ENCODE results near the gene UCHL3. TPM values are rescaled to one million over a fixed set of nuclear protein-coding genes. Genes with fewer than 3 reads are reported as not detected.

UCHL3 gene
- total and polyA plus RNA-seq, 5 donors: 16.2 to 26.8 (median 16.8) TPM

- no peaks in the 10 kb centered on the region for H3K9me3 ChIP-seq (ENCODE audit: control insufficient read depth, low read length)
- no peak for DNase-seq
- no peaks in the 10 kb centered on the region for H3K4me1 ChIP-seq (ENCODE audit: control insufficient read depth, insufficient read depth, low read length)
- no peak overlapping the region for H3K4me3 ChIP-seq (ENCODE audit: low read length)
- H3K27ac ChIP-seq (ENCODE audit: low read length): no peak overlapping the region
- no peaks in the 10 kb centered on the region for H3K27me3 ChIP-seq (ENCODE audit: control insufficient read depth, insufficient read depth)
- ATAC-seq: no peak
- intact Hi-C loops (cut with DNase I): no loop called here
Measured at GRCh38 chr13:75585153-75585552, 35.6 kb downstream of the UCHL3 start.

GRCh38 chr13:75587679-75588078 is 38.1 kb downstream of the UCHL3 start:
- Histone ChIP-seq H3K4me1 (ENCODE audit: control insufficient read depth, insufficient read depth, low read length) (no peaks in the 10 kb centered on the region), H3K27me3 (ENCODE audit: control insufficient read depth, insufficient read depth) (no peaks in the 10 kb centered on the region), H3K4me3 (ENCODE audit: low read length) (no peak overlapping the region), H3K27ac (ENCODE audit: low read length) (no peak overlapping the region), H3K9me3 (ENCODE audit: control insufficient read depth, low read length) (no peaks in the 10 kb centered on the region)
- ATAC-seq (no peak), DNase-seq (no peak)
- intact Hi-C loops (cut with DNase I): no loop called here
- WGBS: 65% methylated on average over 1 of the region's 1 CpG

DNA sequence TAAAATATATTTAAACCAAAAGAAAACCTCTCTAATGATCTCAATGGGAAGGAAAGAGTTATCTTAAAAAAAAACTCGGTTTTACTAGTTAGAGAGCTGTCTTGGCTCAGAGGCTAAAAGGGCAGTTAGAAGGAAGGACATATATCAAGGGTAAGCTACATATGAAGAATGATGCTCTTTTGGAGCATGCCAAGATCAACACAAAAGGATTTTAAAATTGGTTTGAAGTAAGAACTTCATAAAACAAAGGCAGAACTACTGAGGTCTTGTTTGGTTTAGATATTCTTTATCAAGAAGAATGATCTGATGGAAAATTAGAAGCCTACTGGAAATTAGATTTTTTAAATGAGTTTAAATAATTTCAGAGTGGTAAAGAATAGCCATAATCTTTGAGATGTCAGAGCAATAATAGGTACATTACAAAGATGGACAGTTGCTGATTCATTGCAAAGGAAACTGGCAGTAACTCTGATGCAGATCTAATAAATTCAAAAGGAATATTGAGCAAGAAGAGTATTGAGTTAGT is 47.1 kb downstream of the UCHL3 start:
- no peaks in the 10 kb centered on the region for H3K9me3 ChIP-seq (ENCODE audit: control insufficient read depth, low read length)
- no peaks in the 10 kb centered on the region for H3K4me1 ChIP-seq (ENCODE audit: control insufficient read depth, insufficient read depth, low read length)
- DNase-seq (no peak), ATAC-seq (no peak)
- intact Hi-C loops (cut with DNase I): no loop called here
- WGBS: 36% methylated on average over 1 of the region's 1 CpG
- H3K27ac ChIP-seq (ENCODE audit: low read length): no peak overlapping the region
- H3K27me3 ChIP-seq (ENCODE audit: control insufficient read depth, insufficient read depth): no peaks in the 10 kb centered on the region
- H3K4me3 ChIP-seq (ENCODE audit: low read length): no peak overlapping the region

GRCh38 chr13:75600371-75600770 is 50.8 kb downstream of the UCHL3 start:
- Histone ChIP-seq H3K4me3 (ENCODE audit: low read length) (no peak overlapping the region), H3K27me3 (ENCODE audit: control insufficient read depth, insufficient read depth) (no peaks in the 10 kb centered on the region), H3K27ac (ENCODE audit: low read length) (no peak overlapping the region), H3K9me3 (ENCODE audit: control insufficient read depth, low read length) (no peaks in the 10 kb centered on the region), H3K4me1 (ENCODE audit: control insufficient read depth, insufficient read depth, low read length) (no peaks in the 10 kb centered on the region)
- WGBS: 41% methylated on average over 4 of the region's 4 CpGs
- DNase-seq (no peak), ATAC-seq (no peak)
- intact Hi-C loops (cut with DNase I): no loop called here

- no peak for DNase-seq
- H3K4me3 ChIP-seq (ENCODE audit: low read length): no peak overlapping the region
- H3K27me3 ChIP-seq (ENCODE audit: control insufficient read depth, insufficient read depth): no peaks in the 10 kb centered on the region
- H3K9me3 ChIP-seq (ENCODE audit: control insufficient read depth, low read length): no peaks in the 10 kb centered on the region
- intact Hi-C loops (cut with DNase I): no loop called here
- no peak overlapping the region for H3K27ac ChIP-seq (ENCODE audit: low read length)
- no peak for ATAC-seq
- 97% methylated on average over 2 of the region's 2 CpGs for WGBS
- H3K4me1 ChIP-seq (ENCODE audit: control insufficient read depth, insufficient read depth, low read length): no peaks in the 10 kb centered on the region
Measured at GRCh38 chr13:75603038-75603437, 53.4 kb downstream of the UCHL3 start.

- no peak for DNase-seq
- ATAC-seq: no peak
- Histone ChIP-seq H3K4me3 (ENCODE audit: low read length) (no peak overlapping the region), H3K27me3 (ENCODE audit: control insufficient read depth, insufficient read depth) (no peaks in the 10 kb centered on the region), H3K27ac (ENCODE audit: low read length) (no peak overlapping the region), H3K9me3 (ENCODE audit: control insufficient read depth, low read length) (no peaks in the 10 kb centered on the region), H3K4me1 (ENCODE audit: control insufficient read depth, insufficient read depth, low read length) (no peaks in the 10 kb centered on the region)
- 98% methylated on average over 2 of the region's 2 CpGs for WGBS
- intact Hi-C loops (cut with DNase I): no loop called here
Measured at GRCh38 chr13:75607447-75607846, 57.9 kb downstream of the UCHL3 start.

- no peaks in the 10 kb centered on the region for H3K9me3 ChIP-seq (ENCODE audit: control insufficient read depth, low read length)
- H3K27ac ChIP-seq (ENCODE audit: low read length): no peak overlapping the region
- no peak overlapping the region for H3K4me3 ChIP-seq (ENCODE audit: low read length)
- ATAC-seq (no peak), DNase-seq (no peak)
- no peaks in the 10 kb centered on the region for H3K27me3 ChIP-seq (ENCODE audit: control insufficient read depth, insufficient read depth)
- no peaks in the 10 kb centered on the region for H3K4me1 ChIP-seq (ENCODE audit: control insufficient read depth, insufficient read depth, low read length)
- intact Hi-C loops (cut with DNase I): no loop called here
Measured at GRCh38 chr13:75610466-75610865, 60.9 kb downstream of the UCHL3 start.

- Histone ChIP-seq H3K27me3 (ENCODE audit: control insufficient read depth, insufficient read depth) (no peaks in the 10 kb centered on the region), H3K4me1 (ENCODE audit: control insufficient read depth, insufficient read depth, low read length) (no peaks in the 10 kb centered on the region), H3K4me3 (ENCODE audit: low read length) (no peak overlapping the region), H3K9me3 (ENCODE audit: control insufficient read depth, low read length) (no peaks in the 10 kb centered on the region), H3K27ac (ENCODE audit: low read length) (no peak overlapping the region)
- intact Hi-C loops (cut with DNase I): no loop called here
- 93% methylated on average over 2 of the region's 2 CpGs for WGBS
- DNase-seq: no peak
- no peak for ATAC-seq
Measured at GRCh38 chr13:75612354-75612753, 62.8 kb downstream of the UCHL3 start.

DNA sequence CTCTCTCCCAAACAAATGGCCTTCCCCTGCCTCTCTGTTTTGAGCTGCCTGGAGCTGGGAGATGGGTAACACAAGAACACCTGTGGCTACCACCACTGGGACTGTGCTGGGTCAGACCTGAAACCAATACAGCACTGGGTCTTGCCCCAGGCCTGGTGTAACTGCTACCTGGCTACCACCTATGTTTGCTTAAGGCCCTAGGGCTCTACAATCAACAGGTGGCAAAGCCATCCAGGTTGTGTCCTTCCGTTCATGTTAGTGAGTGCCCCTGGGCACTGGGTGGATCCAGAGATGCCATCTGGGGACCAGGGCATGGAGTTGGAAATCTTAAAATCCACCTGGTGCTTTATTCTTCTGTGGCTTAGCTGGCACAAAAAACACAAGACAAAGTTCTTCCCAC is 67.6 kb downstream of the UCHL3 start:
- DNase-seq (no peak), ATAC-seq (no peak)
- no peaks in the 10 kb centered on the region for H3K9me3 ChIP-seq (ENCODE audit: control insufficient read depth, low read length)
- no peak overlapping the region for H3K4me3 ChIP-seq (ENCODE audit: low read length)
- no peaks in the 10 kb centered on the region for H3K27me3 ChIP-seq (ENCODE audit: control insufficient read depth, insufficient read depth)
- no peaks in the 10 kb centered on the region for H3K4me1 ChIP-seq (ENCODE audit: control insufficient read depth, insufficient read depth, low read length)
- H3K27ac ChIP-seq (ENCODE audit: low read length): no peak overlapping the region
- intact Hi-C loops (cut with DNase I): no loop called here
- WGBS: 96% methylated on average over 1 of the region's 1 CpG

- Histone ChIP-seq H3K9me3 (ENCODE audit: control insufficient read depth, low read length) (no peaks in the 10 kb centered on the region), H3K4me1 (ENCODE audit: control insufficient read depth, insufficient read depth, low read length) (no peaks in the 10 kb centered on the region), H3K27me3 (ENCODE audit: control insufficient read depth, insufficient read depth) (no peaks in the 10 kb centered on the region), H3K27ac (ENCODE audit: low read length) (no peak overlapping the region), H3K4me3 (ENCODE audit: low read length) (no peak overlapping the region)
- no peak for DNase-seq
- WGBS: 0% methylated on average over 1 of the region's 1 CpG
- ATAC-seq: no peak
- intact Hi-C loops (cut with DNase I): no loop called here
Measured at GRCh38 chr13:75618308-75618707, 68.7 kb downstream of the UCHL3 start.

GRCh38 chr13:75620020-75620419 is 70.4 kb downstream of the UCHL3 start:
- 52% methylated on average over 1 of the region's 1 CpG for WGBS
- DNase-seq (no peak), ATAC-seq (no peak)
- no peaks in the 10 kb centered on the region for H3K9me3 ChIP-seq (ENCODE audit: control insufficient read depth, low read length)
- no peaks in the 10 kb centered on the region for H3K27me3 ChIP-seq (ENCODE audit: control insufficient read depth, insufficient read depth)
- no peaks in the 10 kb centered on the region for H3K4me1 ChIP-seq (ENCODE audit: control insufficient read depth, insufficient read depth, low read length)
- intact Hi-C loops (cut with DNase I): no loop called here
- H3K27ac ChIP-seq (ENCODE audit: low read length): no peak overlapping the region
- H3K4me3 ChIP-seq (ENCODE audit: low read length): no peak overlapping the region

- no peak overlapping the region for H3K4me3 ChIP-seq (ENCODE audit: low read length)
- H3K4me1 ChIP-seq (ENCODE audit: control insufficient read depth, insufficient read depth, low read length): no peaks in the 10 kb centered on the region
- no peaks in the 10 kb centered on the region for H3K9me3 ChIP-seq (ENCODE audit: control insufficient read depth, low read length)
- H3K27ac ChIP-seq (ENCODE audit: low read length): no peak overlapping the region
- ATAC-seq: no peak
- WGBS: 62% methylated on average over 2 of the region's 2 CpGs
- H3K27me3 ChIP-seq (ENCODE audit: control insufficient read depth, insufficient read depth): no peaks in the 10 kb centered on the region
- DNase-seq: no peak
- intact Hi-C loops (cut with DNase I): no loop called here
Measured at GRCh38 chr13:75621147-75621546, 71.6 kb downstream of the UCHL3 start.
